SK-N-SH treated with all-trans-retinoic acid at 6 μM for 48 hours (cell line): ENCODE data around the gene TBC1D7.

Experiments
- ARNTL ChIP-seq: fragments of 450-650 bp; formaldehyde crosslinking; IDR thresholded peaks from 2 replicates; pipeline ENCODE4 v1.5.0; 2020; ENCODE audit warnings: low read depth, mild to moderate bottlenecking, moderate library complexity, borderline replicate concordance
- CREB5 ChIP-seq: fragments of 250-450 bp; sonication (Bioruptor Pico); IDR thresholded peaks from 2 replicates; pipeline ENCODE4 v1.5.1; 2020; ENCODE audit warnings: low read depth, mild to moderate bottlenecking, moderate library complexity
- OSR1 ChIP-seq: fragments of 250-450 bp; sonication (Bioruptor Pico); IDR thresholded peaks from 2 replicates; pipeline ENCODE4 v1.8.0; 2022; ENCODE audit warnings: moderate library complexity, mild to moderate bottlenecking, inconsistent platforms

- TF ChIP-seq CREB5 (CRISPR knock-in tag): no peak
- TF ChIP-seq OSR1 (CRISPR knock-in tag): no peak
- no peak for TF ChIP-seq ARNTL (CRISPR knock-in tag)
Measured at GRCh38 chr6:13305791-13306190, 22.5 kb downstream of the TBC1D7 start.
